GM13977 (cell line): Measurements from ENCODE around the gene TOMM70.

ENCODE experiments used
- DNase-seq: peaks from one replicate; pipeline ENCODE4 v3.0.0; 2012; ENCODE audit warnings: low spot score
- CTCF ChIP-seq: IDR thresholded peaks from 2 replicates; pipeline ENCODE4 v1.5.1; 2012; ENCODE audit warnings: mild to moderate bottlenecking, control low read depth; ENCODE audit not compliant: insufficient read depth; ENCODE audit errors: extremely low read depth, missing control alignments
- in situ Hi-C: fragments of 300-500 bp; cut with MboI; formaldehyde crosslinking; loops from one replicate; pipeline ENCODE4 v1.12.0; 2022; ENCODE audit warnings: low sequenced_read_pairs, low pct_unique_long_range_greater_than_20kb, mixed read lengths, inconsistent platforms; ENCODE audit not compliant: unreplicated experiment

Gene TOMM70

GRCh38 chr3:100412912-100413590 is 12.2 kb upstream of the TOMM70 start:
- in situ Hi-C loops, result no loop called here

GRCh38 chr3:100411091-100411982 is 10.4 kb upstream of the TOMM70 start:
- no peak for TF ChIP-seq CTCF
- in situ Hi-C loops, result no loop called here
- no peak for DNase-seq

More at GRCh38 chr3:100412912-100413590, 12.2 kb upstream of the TOMM70 start:
- no peak for TF ChIP-seq CTCF
- no peak for DNase-seq

- in situ Hi-C loops, result no loop called here
- TF ChIP-seq CTCF, result no peak
- DNase-seq, result no peak
These were observed 7.2 kb upstream of the TOMM70 start for GRCh38 chr3:100407977-100408532.

GRCh38 chr3:100407164-100407563 is 6.3 kb upstream of the TOMM70 start:
- TF ChIP-seq CTCF, result no peak
- DNase-seq, result no peak
- in situ Hi-C loops, result no loop called here

- DNase-seq, result no peak
- no peak for TF ChIP-seq CTCF
- in situ Hi-C loops, result no loop called here
These were observed 3.3 kb upstream of the TOMM70 start for GRCh38 chr3:100404250-100404548.

- DNase-seq, result no peak
- TF ChIP-seq CTCF, result no peak
- in situ Hi-C loops, result no loop called here
These were observed 2.7 kb upstream of the TOMM70 start for GRCh38 chr3:100403362-100404249.
